ENCODE results near the gene GALNT17. TPM values are rescaled to one million over a fixed set of nuclear protein-coding genes. Genes with fewer than 3 reads are reported as not detected.
"Not testable (repeated sequence)": the region's sequence is repeated elsewhere in the genome, so short reads cannot be mapped to it uniquely, and the experiment has no call there.

The GALNT17 gene
- total RNA-seq, 1 donor, result 0.18 TPM

- peak; percentile 93 for TF ChIP-seq CTCF (IDR thresholded peaks at IDR 0.05; ENCODE audit: insufficient read depth, low read length)
- H3K4me3 ChIP-seq (ENCODE audit: low read depth, low read length), result no peak overlapping the region
- peak; percentile 57 for DNase-seq (ENCODE audit: low read depth)
These were observed 604.1 kb downstream of the GALNT17 start for GRCh38 chr7:71735961-71736556.

DNA sequence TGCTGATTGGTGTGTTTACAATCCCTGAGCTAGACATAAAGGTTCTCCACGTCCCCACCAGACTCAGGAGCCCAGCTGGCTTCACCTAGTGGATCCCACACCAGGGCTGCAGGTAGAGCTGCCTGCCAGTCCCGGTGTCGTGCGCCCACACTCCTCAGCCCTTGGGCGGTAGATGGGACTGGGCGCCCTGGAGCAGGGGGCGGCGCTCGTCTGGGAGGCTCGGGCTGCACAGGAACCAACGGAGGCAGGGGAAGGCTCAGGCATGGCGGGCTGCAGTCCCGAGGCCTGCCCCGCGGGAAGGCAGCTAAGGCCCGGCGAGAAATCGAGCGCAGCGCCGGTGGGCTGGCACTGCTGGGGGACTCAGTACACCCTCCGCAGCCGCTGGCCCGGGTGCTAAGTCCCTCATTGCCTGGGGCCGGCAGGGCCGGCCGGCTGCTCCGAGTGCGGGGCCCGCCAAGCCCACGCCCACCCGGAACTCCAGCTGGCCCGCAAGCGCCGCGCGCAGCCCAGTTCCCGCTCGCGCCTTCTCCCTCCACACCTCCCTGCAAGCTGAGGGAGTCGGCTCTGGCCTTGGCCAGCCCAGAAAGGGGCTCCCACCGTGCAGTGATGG is 606.1 kb downstream of the GALNT17 start:
- not testable (repeated sequence) for H3K4me3 ChIP-seq (ENCODE audit: low read depth, low read length); DNase-seq (ENCODE audit: low read depth)

- no peak for TF ChIP-seq CTCF (IDR thresholded peaks at IDR 0.05; ENCODE audit: insufficient read depth, low read length)
- no peak for DNase-seq (ENCODE audit: low read depth)
These were observed 607.7 kb downstream of the GALNT17 start for GRCh38 chr7:71739520-71740173.

GRCh38 chr7:71740174-71740560 is 608.2 kb downstream of the GALNT17 start:
- no peak for DNase-seq (ENCODE audit: low read depth)
- no peak for TF ChIP-seq CTCF (IDR thresholded peaks at IDR 0.05; ENCODE audit: insufficient read depth, low read length)
- H3K4me3 ChIP-seq (ENCODE audit: low read depth, low read length), result no peak overlapping the region

More at GRCh38 chr7:71739520-71740173, 607.7 kb downstream of the GALNT17 start:
- no peak overlapping the region for H3K4me3 ChIP-seq (ENCODE audit: low read depth, low read length)

- DNase-seq (ENCODE audit: low read depth), result no peak
- no peak overlapping the region for H3K4me3 ChIP-seq (ENCODE audit: low read depth, low read length)
- no peak for TF ChIP-seq CTCF (IDR thresholded peaks at IDR 0.05; ENCODE audit: insufficient read depth, low read length)
These were observed 614.1 kb downstream of the GALNT17 start for GRCh38 chr7:71746006-71746405.

- no peak overlapping the region for H3K4me3 ChIP-seq (ENCODE audit: low read depth, low read length)
- DNase-seq (ENCODE audit: low read depth), result no peak
- TF ChIP-seq CTCF (IDR thresholded peaks at IDR 0.05; ENCODE audit: insufficient read depth, low read length), result no peak
These were observed 618.3 kb downstream of the GALNT17 start for GRCh38 chr7:71750290-71750689.

DNA sequence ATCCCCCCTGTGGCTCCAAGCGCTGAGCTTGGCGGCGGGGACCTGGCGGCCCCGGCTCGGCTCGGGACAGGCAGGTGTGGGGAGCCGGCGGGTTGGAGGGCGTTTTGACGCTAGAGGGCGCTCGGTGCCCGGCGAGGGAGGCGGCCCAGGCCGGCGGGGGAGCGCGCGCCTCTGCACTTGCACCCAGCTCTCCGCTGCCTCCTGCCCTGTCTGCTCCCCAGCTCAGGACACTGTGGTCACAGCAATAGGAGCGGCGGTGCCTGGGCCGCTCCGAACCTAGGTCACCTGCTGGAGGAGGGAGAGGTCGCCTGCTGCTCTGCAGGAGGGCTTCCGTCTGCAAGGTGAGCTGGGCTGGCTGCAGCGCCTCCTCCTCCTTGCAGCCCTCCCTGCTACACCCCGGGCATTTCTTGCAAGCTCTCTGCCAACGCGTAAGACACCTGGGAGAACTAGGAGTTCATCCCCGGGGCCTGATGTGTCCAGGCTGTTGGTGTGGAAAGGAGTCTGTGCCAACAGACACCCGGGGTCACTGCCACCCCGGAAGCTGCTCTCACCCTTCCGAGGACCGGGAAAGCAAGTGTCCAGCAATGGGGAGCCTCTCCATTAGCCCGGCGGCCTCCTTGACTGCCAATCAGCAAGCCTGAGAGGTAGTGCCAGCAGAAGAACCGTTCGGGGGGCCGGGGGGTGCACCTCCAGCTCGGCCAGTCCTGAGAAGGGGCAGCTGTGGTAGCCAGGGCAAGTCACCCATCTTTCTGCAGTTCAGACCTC is 620.4 kb downstream of the GALNT17 start:
- DNase-seq (ENCODE audit: low read depth), result no peak

More for the DNA sequence above, 620.4 kb downstream of the GALNT17 start:
- no peak overlapping the region for H3K4me3 ChIP-seq (ENCODE audit: low read depth, low read length)
- TF ChIP-seq CTCF (IDR thresholded peaks at IDR 0.05; ENCODE audit: insufficient read depth, low read length), result no peak

Data from fibroblast of the aortic adventitia (primary cell).